ENCODE data around the gene MLXIP. TPM values are rescaled to one million over a fixed set of nuclear protein-coding genes. Genes with fewer than 3 reads are reported as not detected.

The MLXIP gene
- total and polyA plus RNA-seq, 9 donors: 23.2 to 111 (median 83.8) TPM

DNA sequence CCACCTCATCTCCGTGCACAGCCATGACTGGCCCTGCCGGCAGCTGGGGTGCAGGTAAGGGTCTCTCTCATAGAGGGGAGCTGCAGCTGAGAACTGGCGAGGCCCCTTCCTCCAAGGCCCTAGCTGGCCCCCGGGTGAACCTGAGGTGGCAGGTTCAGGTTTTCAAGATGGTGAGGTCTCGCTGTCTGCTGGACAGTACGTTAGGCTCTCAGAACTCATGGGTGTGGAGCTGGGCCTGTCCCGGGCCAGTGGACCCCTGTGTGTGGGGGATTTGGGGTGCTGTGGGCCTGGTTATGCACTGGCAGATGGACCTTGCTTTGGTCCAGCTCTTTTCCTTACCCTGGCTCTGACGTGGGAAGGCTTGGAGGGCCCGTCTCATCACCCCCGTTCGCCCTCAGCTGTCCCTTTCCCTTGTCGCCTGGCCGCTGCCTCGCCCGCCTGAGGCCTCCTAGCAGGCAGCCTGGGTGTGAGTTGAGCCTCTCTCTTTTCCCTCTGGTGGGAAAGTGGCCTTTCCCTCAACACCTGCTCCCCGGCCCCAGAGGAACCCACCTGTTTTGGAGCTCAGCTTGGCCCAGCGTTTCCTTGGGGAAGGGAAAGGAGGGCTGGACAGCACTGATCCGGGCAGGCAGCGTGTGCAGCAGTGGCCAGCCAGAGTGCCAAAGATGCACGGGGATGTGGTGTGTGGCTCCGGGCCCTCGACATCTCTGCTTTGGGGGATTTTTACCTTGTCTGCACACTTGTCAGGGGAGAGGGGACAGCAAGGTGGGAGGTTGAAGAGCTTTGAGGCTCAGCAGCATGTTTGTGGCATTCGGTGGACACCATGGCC is 67.2 kb downstream of the MLXIP start:
- H3K27ac ChIP-seq: no peak overlapping the region
- no peak for TF ChIP-seq POLR2A (IDR thresholded peaks at IDR 0.05)
- TF ChIP-seq EP300 (IDR thresholded peaks at IDR 0.05): no peak
- TF ChIP-seq, protein P1, sequence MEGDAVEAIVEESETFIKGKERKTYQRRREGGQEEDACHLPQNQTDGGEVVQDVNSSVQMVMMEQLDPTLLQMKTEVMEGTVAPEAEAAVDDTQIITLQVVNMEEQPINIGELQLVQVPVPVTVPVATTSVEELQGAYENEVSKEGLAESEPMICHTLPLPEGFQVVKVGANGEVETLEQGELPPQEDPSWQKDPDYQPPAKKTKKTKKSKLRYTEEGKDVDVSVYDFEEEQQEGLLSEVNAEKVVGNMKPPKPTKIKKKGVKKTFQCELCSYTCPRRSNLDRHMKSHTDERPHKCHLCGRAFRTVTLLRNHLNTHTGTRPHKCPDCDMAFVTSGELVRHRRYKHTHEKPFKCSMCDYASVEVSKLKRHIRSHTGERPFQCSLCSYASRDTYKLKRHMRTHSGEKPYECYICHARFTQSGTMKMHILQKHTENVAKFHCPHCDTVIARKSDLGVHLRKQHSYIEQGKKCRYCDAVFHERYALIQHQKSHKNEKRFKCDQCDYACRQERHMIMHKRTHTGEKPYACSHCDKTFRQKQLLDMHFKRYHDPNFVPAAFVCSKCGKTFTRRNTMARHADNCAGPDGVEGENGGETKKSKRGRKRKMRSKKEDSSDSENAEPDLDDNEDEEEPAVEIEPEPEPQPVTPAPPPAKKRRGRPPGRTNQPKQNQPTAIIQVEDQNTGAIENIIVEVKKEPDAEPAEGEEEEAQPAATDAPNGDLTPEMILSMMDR (IDR thresholded peaks at IDR 0.05): no peak
- H3K9me3 ChIP-seq: no peaks in the 10 kb centered on the region
- no peak overlapping the region for H3K4me3 ChIP-seq
- no peaks in the 10 kb centered on the region for H3K36me3 ChIP-seq
- WGBS, 3 donors: 83 to 87% (median 87%) methylated on average over 21 to 23 of the region's 23 CpGs
- no peak for DNase-seq
- H3K4me1 ChIP-seq (ENCODE audit: insufficient read depth): no peaks in the 10 kb centered on the region
- no peaks in the 10 kb centered on the region for H3K27me3 ChIP-seq
- intact Hi-C loops (cut with DNase I): no loop called here

DNA sequence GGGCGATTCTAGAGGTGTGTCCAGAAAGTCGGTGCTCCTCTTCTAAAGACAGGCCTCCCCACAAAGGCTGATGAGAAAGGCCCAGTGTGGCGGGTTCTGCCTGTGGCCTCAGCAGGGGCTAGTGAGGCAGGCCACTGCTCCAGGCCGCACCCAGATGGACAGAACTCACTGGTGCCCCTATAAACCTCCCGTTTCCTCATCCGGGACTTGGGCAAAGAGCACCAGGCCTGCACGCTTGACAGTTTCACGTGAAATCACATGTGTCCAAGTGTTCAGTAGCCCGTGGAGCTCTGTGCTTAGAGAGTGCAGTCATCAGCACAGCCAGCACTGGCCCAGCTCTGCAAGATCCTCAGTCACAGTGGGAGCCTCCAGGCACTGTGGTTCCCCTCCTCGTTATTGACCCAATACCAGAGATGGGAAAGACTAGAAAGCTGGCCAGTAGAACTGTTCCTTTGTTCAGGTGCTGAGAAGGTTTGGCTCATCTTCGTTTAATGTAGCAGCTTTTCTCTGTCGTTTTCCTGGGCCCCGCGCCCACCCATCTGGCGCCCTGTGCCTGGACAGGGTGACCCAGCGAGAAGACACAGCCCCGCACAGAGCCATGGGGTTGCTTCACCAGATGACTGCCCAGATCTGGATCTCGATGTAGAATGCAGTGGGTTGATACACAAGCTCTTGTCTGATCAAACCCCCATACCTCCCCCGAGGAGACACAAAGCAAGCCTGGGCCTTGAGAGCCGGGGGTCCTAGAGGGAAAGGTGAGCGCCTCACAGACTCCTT is 69.1 kb downstream of the MLXIP start:
- intact Hi-C loops (cut with DNase I): no loop called here
- Histone ChIP-seq H3K9me3 (no peaks in the 10 kb centered on the region), H3K4me1 (ENCODE audit: insufficient read depth) (no peaks in the 10 kb centered on the region), H3K36me3 (no peaks in the 10 kb centered on the region), H3K4me3 (no peak overlapping the region), H3K27ac (no peak overlapping the region), H3K27me3 (no peaks in the 10 kb centered on the region)
- no peak for DNase-seq
- 70 to 76% (median 72%) methylated on average over 21 of the region's 21 CpGs for WGBS, 3 donors
- TF ChIP-seq, protein P1 (IDR thresholded peaks at IDR 0.05): no peak
- no peak for TF ChIP-seq EP300 (IDR thresholded peaks at IDR 0.05)
- no peak for TF ChIP-seq POLR2A (IDR thresholded peaks at IDR 0.05)

DNA sequence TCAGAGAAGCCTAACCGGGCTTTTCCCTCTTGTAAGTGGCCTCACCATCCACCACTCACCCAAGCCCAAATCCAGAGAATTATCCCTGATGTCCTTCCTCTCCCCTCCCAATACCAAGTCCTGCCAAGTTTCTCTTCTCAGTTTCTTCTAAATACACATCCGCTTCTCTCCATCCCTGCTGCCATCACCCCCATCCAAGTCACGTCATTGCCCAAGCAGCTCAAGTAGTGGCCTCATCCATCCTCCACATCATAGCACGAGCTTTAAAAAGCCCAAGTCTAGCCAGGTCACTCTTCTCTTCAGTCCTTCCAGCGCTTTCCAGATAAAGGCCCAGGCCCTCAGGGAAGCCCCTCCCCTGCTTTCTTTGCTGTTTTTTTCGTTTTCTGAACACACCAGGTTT is 70.1 kb downstream of the MLXIP start:
- no peak for DNase-seq
- intact Hi-C loops (cut with DNase I): no loop called here
- Histone ChIP-seq H3K4me3 (no peak overlapping the region), H3K27ac (no peak overlapping the region), H3K27me3 (no peaks in the 10 kb centered on the region), H3K9me3 (no peaks in the 10 kb centered on the region), H3K4me1 (ENCODE audit: insufficient read depth) (no peaks in the 10 kb centered on the region), H3K36me3 (no peaks in the 10 kb centered on the region)
- TF ChIP-seq EP300 (IDR thresholded peaks at IDR 0.05) (no peak), POLR2A (IDR thresholded peaks at IDR 0.05) (no peak)
- TF ChIP-seq, protein P1 (IDR thresholded peaks at IDR 0.05): no peak
- 22 to 34% (median 23%) methylated on average over 6 of the region's 6 CpGs for WGBS, 3 donors

DNA sequence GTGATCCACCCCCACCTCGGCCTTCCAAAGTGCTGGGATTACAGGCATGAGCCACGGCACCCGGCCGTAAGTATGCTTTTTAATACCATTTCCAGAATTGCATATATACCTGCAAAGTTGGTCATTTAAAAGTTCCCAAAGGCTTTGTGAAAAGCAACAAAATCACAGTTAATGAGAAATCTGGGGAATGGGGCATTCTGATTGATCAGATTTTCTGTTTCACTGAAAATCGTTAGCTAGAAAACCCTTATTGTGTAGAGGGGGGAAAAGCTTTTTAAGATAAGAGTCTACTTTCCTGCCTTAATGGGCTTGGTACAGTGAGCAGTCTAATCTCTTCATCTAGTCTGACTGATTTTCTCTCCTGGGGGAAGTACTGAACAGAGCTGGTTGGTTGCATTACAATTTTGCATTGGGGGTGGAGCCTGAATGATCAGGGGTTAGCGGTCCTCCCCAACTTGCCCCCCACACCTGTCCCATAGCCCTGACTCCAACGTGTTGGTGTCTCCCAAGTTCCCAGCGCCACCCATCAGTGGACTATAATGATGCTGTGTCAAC is 71.6 kb downstream of the MLXIP start:
- no peaks in the 10 kb centered on the region for H3K4me1 ChIP-seq (ENCODE audit: insufficient read depth)
- WGBS, 3 donors: 66 to 73% (median 66%) methylated on average over 8 of the region's 8 CpGs
- TF ChIP-seq POLR2A (IDR thresholded peaks at IDR 0.05): no peak
- TF ChIP-seq, protein P1 (IDR thresholded peaks at IDR 0.05): no peak
- TF ChIP-seq EP300 (IDR thresholded peaks at IDR 0.05): no peak
- no peaks in the 10 kb centered on the region for H3K9me3 ChIP-seq
- H3K36me3 ChIP-seq: no peaks in the 10 kb centered on the region
- no peak overlapping the region for H3K27ac ChIP-seq
- no peaks in the 10 kb centered on the region for H3K27me3 ChIP-seq
- H3K4me3 ChIP-seq: no peak overlapping the region
- no peak for DNase-seq
- intact Hi-C loops (cut with DNase I): no loop called here

Data from ovary (tissue), 9 donors.